ENCODE data around the gene PRAF2. TPM values are rescaled to one million over a fixed set of nuclear protein-coding genes. Genes with fewer than 3 reads are reported as not detected.
A peak's percentile ranks its signal among the peaks of the same experiment; 100 is the strongest.

The PRAF2 gene
- total and polyA plus RNA-seq, 9 of the 15 experiments (the other 6 are each of a cell fraction or from before 2014, with no cell fraction given): 0.24 to 5.7 (median 2.0) TPM

- TF ChIP-seq REST (IDR thresholded peaks at IDR 0.05; ENCODE audit: borderline replicate concordance) (peak; percentile 39), REST (CRISPR knock-in tag; IDR thresholded peaks at IDR 0.05; ENCODE audit: low read depth) (no peak), RAD21 (CRISPR knock-in tag; conservative IDR thresholded peaks at IDR 0.05 in 1 of 2, IDR thresholded peaks at IDR 0.05 in 1 of 2) (peak; percentile 51 to 65), ZFP30 (CRISPR knock-in tag; IDR thresholded peaks at IDR 0.05; ENCODE audit: borderline replicate concordance) (no peak), CTCF (IDR thresholded peaks at IDR 0.05 in 2 of 3, conservative IDR thresholded peaks at IDR 0.05 in 1 of 3; ENCODE audit: insufficient read depth in 2 of 3, low read depth in 1 of 3, low read length in 3 of 3) (peak; percentile 63 to 75 (median 73)), E2F5 (CRISPR knock-in tag; IDR thresholded peaks at IDR 0.05) (no peak), DACH1 (IDR thresholded peaks at IDR 0.05; ENCODE audit: partially characterized antibody) (peak; percentile 31), SMARCC2 (IDR thresholded peaks at IDR 0.05; ENCODE audit: low read depth) (no peak), BRD9 (IDR thresholded peaks at IDR 0.05; ENCODE audit: low read depth, partially characterized antibody) (no peak), NFE2L1 (tag; IDR thresholded peaks at IDR 0.05; ENCODE audit: borderline replicate concordance, low read depth) (no peak), CTCFL (IDR thresholded peaks at IDR 0.05; ENCODE audit: borderline replicate concordance, insufficient read depth, low read depth, low read length, poor library complexity, severe bottlenecking) (no peak), SP1 (CRISPR knock-in tag; IDR thresholded peaks at IDR 0.05) (no peak)
Observed at GRCh38 chrX:49106930-49107329, 33.1 kb upstream of the PRAF2 start (continued).
